Keratinocyte (primary cell): ENCODE results near the gene LRRFIP2. TPM values are rescaled to one million over a fixed set of nuclear protein-coding genes. Genes with fewer than 3 reads are reported as not detected.

ENCODE experiments used
- DNase-seq: peaks from one replicate; pipeline ENCODE4 v3.0.0-alpha.2; 2011; ENCODE audit warnings: low read depth, missing footprints, low spot score
- FAIRE-seq: peaks from 2 replicates; lab custom pipeline; 2011; peaks lifted over from hg19 to GRCh38; lab: Jason Lieb, UNC
- H2AFZ ChIP-seq: 2 replicates; pipeline ENCODE4 v1.6.0; 2012; ENCODE audit warnings: low read length, control low read depth, inconsistent platforms; ENCODE audit not compliant: control insufficient read depth
- H3K27ac ChIP-seq: 2 replicates; pipeline ENCODE4 v1.5.1; 2011; ENCODE audit warnings: low read length; ENCODE audit not compliant: control insufficient read depth, insufficient read depth
- H3K27me3 ChIP-seq: 3 replicates; pipeline ENCODE4 v1.6.0; 2011; ENCODE audit warnings: low read length; ENCODE audit not compliant: control insufficient read depth, insufficient read depth; ENCODE audit errors: extremely low read depth
- H3K36me3 ChIP-seq, 2 experiments: 2 replicates in 1 of 2; 3 replicates in 1 of 2; pipeline ENCODE4 v1.5.1; 2011; ENCODE audit warnings: low read length in 2 of 2, mild to moderate bottlenecking in 1 of 2; ENCODE audit not compliant: control insufficient read depth in 2 of 2, insufficient read depth in 2 of 2; ENCODE audit errors: extremely low read depth in 1 of 2
- H3K4me1 ChIP-seq: 3 replicates; pipeline ENCODE4 v1.5.1; 2011; ENCODE audit warnings: low read length; ENCODE audit not compliant: control insufficient read depth, insufficient read depth; ENCODE audit errors: extremely low read depth
- H3K4me2 ChIP-seq: 3 replicates; pipeline ENCODE4 v1.6.0; 2011; ENCODE audit warnings: low read depth, low read length; ENCODE audit not compliant: control insufficient read depth, insufficient read depth; ENCODE audit errors: extremely low read depth
- H3K4me3 ChIP-seq, 3 experiments: fragments of 200-600 bp in 1 of 3; sonication (generic) in 1 of 3; 2 replicates in 2 of 3; 3 replicates in 1 of 3; pipeline ENCODE4 v1.5.1; 2011 to 2016; ENCODE audit warnings: low read length in 3 of 3, mild to moderate bottlenecking in 3 of 3, control low read depth in 2 of 3, inconsistent platforms in 1 of 3, low read depth in 1 of 3, mixed read lengths in 1 of 3, mixed run types in 1 of 3, moderate library complexity in 1 of 3; ENCODE audit not compliant: control insufficient read depth in 2 of 3, insufficient read depth in 2 of 3; ENCODE audit errors: extremely low read depth in 1 of 3
- H3K79me2 ChIP-seq: 2 replicates; pipeline ENCODE4 v1.6.0; 2012; ENCODE audit warnings: low read length; ENCODE audit not compliant: control insufficient read depth, insufficient read depth
- H3K9ac ChIP-seq: 3 replicates; pipeline ENCODE4 v1.6.0; 2011; ENCODE audit warnings: low read length; ENCODE audit not compliant: control insufficient read depth, insufficient read depth; ENCODE audit errors: extremely low read depth
- H3K9me1 ChIP-seq: 3 replicates; pipeline ENCODE4 v1.6.0; 2011; ENCODE audit warnings: low read length; ENCODE audit not compliant: control insufficient read depth, insufficient read depth; ENCODE audit errors: extremely low read depth
- H3K9me3 ChIP-seq: 2 replicates; pipeline ENCODE4 v1.5.1; 2012; ENCODE audit warnings: low read depth, low read length; ENCODE audit not compliant: control insufficient read depth
- H4K20me1 ChIP-seq: 3 replicates; pipeline ENCODE4 v1.6.0; 2011; ENCODE audit warnings: low read length; ENCODE audit not compliant: control insufficient read depth, insufficient read depth; ENCODE audit errors: extremely low read depth
- CTCF ChIP-seq, 3 experiments: IDR thresholded peaks in 1 of 3; conservative IDR thresholded peaks in 1 of 3; optimal IDR thresholded peaks in 1 of 3; 2 replicates in 2 of 3; 3 replicates in 1 of 3; pipeline versions ENCODE3 to v1.5.1; 2011; ENCODE audit warnings: low read length in 3 of 3, mild to moderate bottlenecking in 3 of 3, moderate library complexity in 2 of 3, control low read depth in 1 of 3, inconsistent platforms in 1 of 3; ENCODE audit not compliant: insufficient read depth in 2 of 3; ENCODE audit errors: extremely low read depth in 1 of 3
- EZH2 ChIP-seq: IDR thresholded peaks from one replicate; pipeline ENCODE4 v1.6.1; 2012; ENCODE audit warnings: inconsistent platforms, mild to moderate bottlenecking, low read length, moderate library complexity
- dilution Hi-C: fragments of 300-500 bp; cut with MboI; formaldehyde crosslinking; loops from one replicate; pipeline ENCODE4 v1.7.0; 2020; ENCODE audit warnings: low sequenced_read_pairs; ENCODE audit not compliant: extremely low pct_ligation_motif_present
- polyA plus RNA-seq, 5 experiments: library from polyadenylated mRNA; depleted of rRNA in 3 of 5; stranded (reverse) in 3 of 5; stranded (forward) in 1 of 5; unstranded in 1 of 5; fragments of >200 nt; gene quantifications; 1 replicate in 1 of 5; 2 replicates in 3 of 5; 3 replicates in 1 of 5; pipeline versions ENCODE4 v1.2.1 to v1.2.3, GENCODE V29; 2011 to 2012; ENCODE audit warnings: missing spikeins in 2 of 5, low read depth in 1 of 5, low replicate concordance in 1 of 5

LRRFIP2 gene
- polyA plus RNA-seq, 1 donor (not counting 4 experiments of a cell fraction or from before 2014, with no cell fraction given): 70.3 TPM

GRCh38 chr3:37096288-37096687 is 78.1 kb downstream of the LRRFIP2 start:
- Histone ChIP-seq H3K27ac (no peak overlapping the region), H2AFZ (no peak overlapping the region), H3K4me2 (no peak overlapping the region), H3K9me1 (no peaks in the 10 kb centered on the region), H3K9me3 (no peaks in the 10 kb centered on the region), H3K36me3 (peaks cover 7 to 15% of the 10 kb centered on the region in 2 experiments), H3K4me3 (no peak overlapping the region), H3K27me3 (no peaks in the 10 kb centered on the region), H4K20me1 (no peaks in the 10 kb centered on the region), H3K79me2 (peaks cover 5% of the 10 kb centered on the region), H3K9ac (no peak overlapping the region), H3K4me1 (no peaks in the 10 kb centered on the region)
- no peak for TF ChIP-seq EZH2
- no peak for TF ChIP-seq CTCF (optimal IDR thresholded peaks at IDR 0.05 in 1 of 3, IDR thresholded peaks at IDR 0.05 in 1 of 3, conservative IDR thresholded peaks at IDR 0.05 in 1 of 3; ENCODE audit: extremely low read depth in 1 of 3, insufficient read depth in 2 of 3, low read length in 3 of 3)
- FAIRE-seq (no peak), DNase-seq (no peak)
- dilution Hi-C loops: no loop called here

- Histone ChIP-seq H4K20me1 (no peaks in the 10 kb centered on the region), H3K9ac (no peak overlapping the region), H3K4me2 (no peak overlapping the region), H3K27ac (no peak overlapping the region), H3K27me3 (no peaks in the 10 kb centered on the region), H3K79me2 (peaks cover 4% of the 10 kb centered on the region), H3K9me1 (no peaks in the 10 kb centered on the region), H3K9me3 (no peaks in the 10 kb centered on the region), H2AFZ (no peak overlapping the region), H3K36me3 (peaks cover 7 to 16% of the 10 kb centered on the region in 2 experiments), H3K4me1 (no peaks in the 10 kb centered on the region), H3K4me3 (no peak overlapping the region)
- no peak for DNase-seq
- TF ChIP-seq CTCF (optimal IDR thresholded peaks at IDR 0.05 in 1 of 3, IDR thresholded peaks at IDR 0.05 in 1 of 3, conservative IDR thresholded peaks at IDR 0.05 in 1 of 3; ENCODE audit: extremely low read depth in 1 of 3, insufficient read depth in 2 of 3, low read length in 3 of 3) (no peak), EZH2 (no peak)
- FAIRE-seq: no peak
- dilution Hi-C loops: no loop called here
Observed at GRCh38 chr3:37094636-37095035, 79.7 kb downstream of the LRRFIP2 start.
